KMS-11 (cell line): ENCODE data around the gene NOM1.
A peak's percentile ranks its signal among the peaks of the same experiment; 100 is the strongest.
"Not testable (repeated sequence)": the region's sequence is repeated elsewhere in the genome, so short reads cannot be mapped to it uniquely, and the experiment has no call there.

Source experiments
- H2AFZ ChIP-seq: fragments of 200-600 bp; sonication (generic); 2 replicates; pipeline ENCODE4 v1.6.1; 2016; ENCODE audit warnings: antibody characterized with exemption, mixed run types, low read depth
- H3K27ac ChIP-seq: fragments of 200-600 bp; sonication (generic); 2 replicates; pipeline ENCODE4 v1.6.1; 2016; ENCODE audit warnings: mild to moderate bottlenecking, mixed run types
- H3K27me3 ChIP-seq: fragments of 200-600 bp; sonication (generic); 2 replicates; pipeline ENCODE4 v1.6.1; 2017; ENCODE audit warnings: mild to moderate bottlenecking, low read depth, mixed run types, moderate library complexity; ENCODE audit not compliant: insufficient read depth
- H3K36me3 ChIP-seq: fragments of 200-600 bp; sonication (generic); 2 replicates; pipeline ENCODE4 v1.6.1; 2017; ENCODE audit warnings: mild to moderate bottlenecking, mixed run types; ENCODE audit not compliant: insufficient read depth
- H3K4me1 ChIP-seq: fragments of 200-600 bp; sonication (generic); 2 replicates; pipeline ENCODE4 v1.6.1; 2016; ENCODE audit warnings: mild to moderate bottlenecking, low read depth, mixed run types; ENCODE audit not compliant: poor library complexity, severe bottlenecking
- H3K4me2 ChIP-seq: fragments of 200-600 bp; sonication (generic); 2 replicates; pipeline ENCODE4 v1.7.0; 2016; ENCODE audit warnings: mild to moderate bottlenecking, mixed run types
- H3K4me3 ChIP-seq: fragments of 200-600 bp; sonication (generic); IDR thresholded peaks from 2 replicates; pipeline ENCODE4 v1.6.1; 2017; ENCODE audit warnings: low read depth, low read length, mixed read lengths; ENCODE audit not compliant: insufficient read depth
- H3K79me2 ChIP-seq: fragments of 200-600 bp; sonication (generic); 2 replicates; pipeline ENCODE4 v1.6.1; 2016; ENCODE audit warnings: low read depth, mixed run types; ENCODE audit not compliant: insufficient read depth
- H3K9ac ChIP-seq: fragments of 200-600 bp; sonication (generic); 2 replicates; pipeline ENCODE4 v1.6.1; 2016; ENCODE audit warnings: mild to moderate bottlenecking, mixed run types
- H4K20me1 ChIP-seq: fragments of 200-600 bp; sonication (generic); 2 replicates; pipeline ENCODE4 v1.6.1; 2016; ENCODE audit warnings: mild to moderate bottlenecking, mixed run types; ENCODE audit not compliant: insufficient read depth
- TF ChIP-seq, protein P1 (sequence below): fragments of 200-600 bp; sonication (generic); conservative IDR thresholded peaks from 2 replicates; pipeline ENCODE4 v1.6.1; 2017; ENCODE audit warnings: low read depth, mild to moderate bottlenecking, antibody characterized with exemption, low read length, moderate library complexity, mixed read lengths

Gene NOM1

DNA sequence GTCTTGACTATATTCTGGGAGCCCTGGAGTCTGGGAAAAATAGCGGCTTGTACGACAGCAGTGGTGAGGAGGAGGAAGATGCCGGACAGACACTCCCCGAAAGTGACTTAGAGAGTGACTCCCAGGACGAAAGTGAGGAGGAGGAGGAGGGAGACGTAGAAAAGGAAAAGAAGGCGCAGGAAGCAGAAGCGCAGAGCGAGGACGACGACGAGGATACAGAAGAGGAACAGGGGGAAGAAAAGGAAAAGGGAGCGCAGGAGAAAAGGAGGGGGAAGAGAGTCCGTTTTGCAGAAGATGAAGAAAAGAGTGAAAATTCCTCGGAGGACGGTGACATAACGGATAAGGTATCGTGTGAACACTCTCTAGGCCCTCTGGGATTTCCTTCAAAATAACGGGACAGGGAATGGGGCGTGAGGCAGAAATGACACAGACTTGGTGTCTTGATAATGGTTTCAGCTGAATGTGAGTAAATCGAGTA is 908 bp downstream of the NOM1 start:
- TF ChIP-seq, protein P1, sequence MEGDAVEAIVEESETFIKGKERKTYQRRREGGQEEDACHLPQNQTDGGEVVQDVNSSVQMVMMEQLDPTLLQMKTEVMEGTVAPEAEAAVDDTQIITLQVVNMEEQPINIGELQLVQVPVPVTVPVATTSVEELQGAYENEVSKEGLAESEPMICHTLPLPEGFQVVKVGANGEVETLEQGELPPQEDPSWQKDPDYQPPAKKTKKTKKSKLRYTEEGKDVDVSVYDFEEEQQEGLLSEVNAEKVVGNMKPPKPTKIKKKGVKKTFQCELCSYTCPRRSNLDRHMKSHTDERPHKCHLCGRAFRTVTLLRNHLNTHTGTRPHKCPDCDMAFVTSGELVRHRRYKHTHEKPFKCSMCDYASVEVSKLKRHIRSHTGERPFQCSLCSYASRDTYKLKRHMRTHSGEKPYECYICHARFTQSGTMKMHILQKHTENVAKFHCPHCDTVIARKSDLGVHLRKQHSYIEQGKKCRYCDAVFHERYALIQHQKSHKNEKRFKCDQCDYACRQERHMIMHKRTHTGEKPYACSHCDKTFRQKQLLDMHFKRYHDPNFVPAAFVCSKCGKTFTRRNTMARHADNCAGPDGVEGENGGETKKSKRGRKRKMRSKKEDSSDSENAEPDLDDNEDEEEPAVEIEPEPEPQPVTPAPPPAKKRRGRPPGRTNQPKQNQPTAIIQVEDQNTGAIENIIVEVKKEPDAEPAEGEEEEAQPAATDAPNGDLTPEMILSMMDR: no peak
- H3K4me3 ChIP-seq: peak overlapping the region; percentile 71
- peaks cover 28% of the 10 kb centered on the region for H4K20me1 ChIP-seq
- H2AFZ ChIP-seq: peak overlapping the region; percentile 98
- H3K4me1 ChIP-seq: peaks cover 23% of the 10 kb centered on the region
- no peaks in the 10 kb centered on the region for H3K27me3 ChIP-seq
- H3K4me2 ChIP-seq: peak overlapping the region; percentile 85
- H3K9ac ChIP-seq: peak overlapping the region; percentile 94
- H3K27ac ChIP-seq: peak overlapping the region; percentile 78
- H3K79me2 ChIP-seq: peaks cover 59% of the 10 kb centered on the region
- peaks cover 32% of the 10 kb centered on the region for H3K36me3 ChIP-seq

DNA sequence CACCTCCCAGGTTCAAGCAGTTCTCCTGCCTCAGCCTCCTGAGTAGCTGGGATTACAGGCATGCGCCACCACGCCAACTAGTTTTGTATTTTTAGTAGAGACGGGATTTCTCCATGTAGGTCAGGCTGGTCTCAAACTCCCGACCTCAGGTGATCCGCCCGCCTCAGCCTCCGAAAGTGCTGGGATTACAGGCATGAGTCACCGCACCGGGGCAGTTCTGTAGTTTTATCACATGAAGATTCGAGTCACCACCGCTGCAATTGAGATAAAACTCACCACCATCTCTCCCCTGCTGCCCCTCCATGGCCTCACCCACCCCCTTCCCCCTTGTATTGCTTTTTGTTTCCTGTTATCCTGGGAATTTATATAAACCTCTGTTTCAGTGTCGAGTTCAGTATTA is 3.7 kb downstream of the NOM1 start:
- H3K27me3 ChIP-seq, H3K4me2 ChIP-seq, H3K9ac ChIP-seq, H2AFZ ChIP-seq, H3K27ac ChIP-seq, H3K4me3 ChIP-seq: not testable (repeated sequence)
- peaks cover 40% of the 10 kb centered on the region for H3K36me3 ChIP-seq
- H4K20me1 ChIP-seq: peaks cover 28% of the 10 kb centered on the region
- H3K4me1 ChIP-seq: peaks cover 23% of the 10 kb centered on the region
- peaks cover 84% of the 10 kb centered on the region for H3K79me2 ChIP-seq

DNA sequence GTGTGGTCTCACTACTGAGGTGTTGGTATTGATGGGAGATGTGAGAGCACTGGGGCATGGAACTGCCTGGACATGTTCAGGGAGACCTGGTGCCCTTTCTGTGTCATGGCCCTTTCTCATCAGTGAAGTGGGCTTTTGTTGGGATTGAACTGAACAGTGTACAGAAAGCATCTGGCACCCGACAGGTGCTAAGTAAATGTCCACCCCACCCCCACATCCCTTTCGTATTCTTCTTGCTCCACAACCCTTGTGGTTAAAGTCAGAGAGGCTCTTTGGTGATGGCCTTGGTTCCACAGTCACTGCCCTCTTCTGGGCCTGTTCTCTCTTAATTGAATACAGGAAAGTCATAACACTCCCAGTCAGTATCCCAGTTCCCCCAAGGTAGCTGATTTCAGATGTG is 5.4 kb downstream of the NOM1 start:
- peaks cover 89% of the 10 kb centered on the region for H3K79me2 ChIP-seq
- peaks cover 31% of the 10 kb centered on the region for H4K20me1 ChIP-seq
- peaks cover 17% of the 10 kb centered on the region for H3K4me1 ChIP-seq
- no peaks in the 10 kb centered on the region for H3K27me3 ChIP-seq
- H3K36me3 ChIP-seq: peaks cover 53% of the 10 kb centered on the region
- H3K4me2 ChIP-seq: no peak overlapping the region
- H3K27ac ChIP-seq: no peak overlapping the region
- TF ChIP-seq, protein P1: no peak
- no peak overlapping the region for H3K9ac ChIP-seq
- H3K4me3 ChIP-seq: no peak overlapping the region
- H2AFZ ChIP-seq: no peak overlapping the region

DNA sequence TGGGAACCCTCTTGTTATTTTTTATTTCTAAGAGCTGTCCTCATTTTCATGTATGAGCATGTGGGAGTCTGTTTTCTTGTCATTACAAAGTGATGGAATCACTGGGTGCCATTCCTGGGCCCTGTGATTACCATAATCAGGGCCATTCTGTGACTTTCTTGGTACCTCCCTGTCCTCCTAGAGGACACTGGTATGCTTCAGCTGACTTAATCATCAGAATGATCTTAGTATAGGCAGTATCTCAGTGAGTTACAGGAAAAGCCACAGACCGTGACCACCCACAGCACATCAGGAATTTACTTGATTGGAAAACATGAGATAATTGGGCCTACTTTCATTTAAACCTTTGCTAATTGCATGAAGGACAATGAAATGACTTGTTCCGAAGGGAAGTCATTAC is 7.2 kb downstream of the NOM1 start:
- H4K20me1 ChIP-seq: peaks cover 22% of the 10 kb centered on the region

DNA sequence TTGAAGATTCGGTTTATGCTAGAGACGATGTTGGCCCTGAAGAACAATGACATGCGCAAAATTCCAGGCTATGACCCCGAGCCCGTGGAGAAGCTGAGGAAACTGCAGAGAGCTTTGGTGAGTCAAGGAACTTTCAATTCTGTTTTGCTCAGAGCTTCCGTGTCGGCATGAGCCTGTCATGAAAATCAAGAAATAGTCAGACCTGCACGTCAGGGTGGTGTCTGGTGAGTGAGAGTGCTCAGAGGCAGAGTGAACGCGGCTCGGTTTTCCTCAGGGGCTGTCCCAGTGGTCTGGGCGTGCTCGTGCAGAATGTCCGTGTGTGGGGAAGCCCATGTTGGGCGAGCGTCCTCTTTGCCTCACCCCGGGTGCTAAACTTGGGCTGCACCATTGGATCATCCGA is 12.6 kb downstream of the NOM1 start:
- Histone ChIP-seq H3K4me1 (no peaks in the 10 kb centered on the region), H3K9ac (no peak overlapping the region), H3K4me2 (no peak overlapping the region), H3K27me3 (no peaks in the 10 kb centered on the region), H3K36me3 (peaks cover 50% of the 10 kb centered on the region; the same call in 1 of the 2 replicates), H4K20me1 (peaks cover 3% of the 10 kb centered on the region; the same call in 1 of the 2 replicates), H3K27ac (no peak overlapping the region), H3K4me3 (no peak overlapping the region), H3K79me2 (peaks cover 24% of the 10 kb centered on the region), H2AFZ (no peak overlapping the region)
- TF ChIP-seq, protein P1: no peak

More for the DNA sequence above, 7.2 kb downstream of the NOM1 start:
- Histone ChIP-seq H3K27me3 (no peaks in the 10 kb centered on the region), H3K4me3 (no peak overlapping the region), H3K9ac (no peak overlapping the region), H3K4me2 (no peak overlapping the region), H3K79me2 (peaks cover 78% of the 10 kb centered on the region), H2AFZ (no peak overlapping the region), H3K36me3 (peaks cover 65% of the 10 kb centered on the region), H3K4me1 (peaks cover 12% of the 10 kb centered on the region), H3K27ac (no peak overlapping the region)
- TF ChIP-seq, protein P1: no peak
